CD4-positive, alpha-beta T cell treated with Interleukin-6 for 4 hours (primary cell): ENCODE results near the gene TBCK.
"Not testable (repeated sequence)": the region's sequence is repeated elsewhere in the genome, so short reads cannot be mapped to it uniquely, and the experiment has no call there.

Experiments used
- DNase-seq: peaks from one replicate; pipeline ENCODE4 v3.0.0-alpha.2; 2020; ENCODE audit warnings: mixed read lengths

TBCK gene

GRCh38 chr4:106208481-106209460, 107.2 kb downstream of the TBCK start:
- no peak for DNase-seq

GRCh38 chr4:106201373-106201772, 114.6 kb downstream of the TBCK start:
- no peak for DNase-seq

- DNase-seq, result no peak
These were observed 120.5 kb downstream of the TBCK start for GRCh38 chr4:106195435-106195950.

GRCh38 chr4:106194801-106195200, 121.2 kb downstream of the TBCK start:
- DNase-seq, result no peak

DNA sequence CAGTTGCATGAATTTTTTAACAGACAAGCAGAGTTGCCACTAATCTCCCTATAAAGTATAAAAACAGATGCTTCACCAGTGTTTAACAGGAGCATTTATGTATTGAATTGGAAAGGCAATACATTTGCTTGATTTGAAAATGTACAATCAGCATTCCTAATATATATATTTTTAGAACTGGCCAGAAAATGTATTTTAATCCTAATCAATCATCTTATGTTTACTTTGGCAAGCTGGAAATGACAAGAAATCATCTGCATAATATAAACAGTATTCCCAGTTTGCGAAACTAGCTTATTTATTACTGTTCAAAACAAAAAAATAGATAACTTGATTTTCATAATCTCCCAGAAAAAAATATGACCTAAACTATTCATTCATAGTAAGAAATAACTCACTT, 123.9 kb downstream of the TBCK start:
- no peak for DNase-seq

- DNase-seq, result no peak
These were observed 129.8 kb downstream of the TBCK start for GRCh38 chr4:106186201-106186600.

DNA sequence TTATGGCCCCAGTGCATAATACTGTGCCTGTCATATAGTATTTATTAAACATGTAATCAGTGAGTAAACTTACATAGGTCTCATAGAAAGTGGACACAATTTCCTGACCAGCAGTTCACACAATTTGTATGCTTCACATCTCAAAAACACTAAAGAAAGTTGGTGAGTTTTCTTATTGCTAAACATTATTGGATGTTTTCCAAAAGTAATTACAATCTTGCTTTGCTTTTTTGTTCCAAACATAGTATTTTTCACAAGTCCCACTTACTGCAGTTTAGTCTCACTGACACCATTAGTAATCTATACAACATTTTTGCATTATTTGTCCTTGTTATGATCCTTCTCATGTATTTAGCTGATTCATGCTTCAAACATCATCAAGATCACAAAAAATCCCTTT, 132.5 kb downstream of the TBCK start:
- DNase-seq, result no peak

GRCh38 chr4:106172861-106173260, 143.1 kb downstream of the TBCK start:
- no peak for DNase-seq

GRCh38 chr4:106165351-106166010, 150.5 kb downstream of the TBCK start:
- no peak for DNase-seq

- no peak for DNase-seq
These were observed 153.7 kb downstream of the TBCK start for GRCh38 chr4:106162278-106162677.

DNA sequence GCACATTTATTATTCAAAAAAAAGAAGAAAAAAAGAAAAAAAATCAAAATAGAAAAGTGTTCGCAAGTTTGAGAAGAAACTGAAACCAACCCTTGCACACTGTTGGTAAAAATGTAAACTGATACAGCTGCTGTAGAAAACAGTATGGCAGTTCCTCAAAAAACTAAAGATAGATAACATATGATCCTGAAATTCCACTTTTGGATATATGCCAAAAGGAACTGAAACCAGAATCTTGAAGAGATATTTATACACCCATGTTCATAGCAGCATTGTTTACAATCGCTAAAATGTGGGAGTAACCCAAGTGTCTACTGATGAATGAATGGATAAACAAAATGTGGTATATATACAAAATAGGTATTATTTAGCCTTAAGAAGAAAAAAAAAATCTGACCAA, 155.4 kb downstream of the TBCK start:
- DNase-seq, result no peak

GRCh38 chr4:106149911-106150310, 166.1 kb downstream of the TBCK start:
- DNase-seq, result no peak

DNA sequence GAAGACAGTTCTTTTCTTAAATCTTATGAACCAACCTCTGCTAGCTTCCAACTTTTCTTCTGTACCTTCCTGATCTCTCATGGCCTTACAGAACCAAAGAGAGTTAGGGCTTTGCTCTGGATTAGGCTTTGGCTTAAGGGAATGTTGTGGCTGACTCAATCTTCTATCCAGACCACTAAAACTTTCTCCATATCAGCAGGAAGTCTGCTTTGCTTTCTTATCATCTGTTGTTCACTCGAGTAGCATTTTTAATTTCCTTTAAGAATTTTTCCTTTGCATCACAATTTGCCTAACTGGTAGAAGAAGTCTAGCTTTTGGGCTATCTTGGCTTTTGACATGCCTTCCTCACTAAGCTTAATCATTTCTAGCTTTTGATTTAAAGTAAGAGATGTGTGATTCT, 167.0 kb downstream of the TBCK start:
- no peak for DNase-seq

- no peak for DNase-seq
These were observed 173.3 kb downstream of the TBCK start for GRCh38 chr4:106142616-106143127.

GRCh38 chr4:106140601-106141000, 175.4 kb downstream of the TBCK start:
- DNase-seq, result no peak

GRCh38 chr4:106136777-106137331, 179.2 kb downstream of the TBCK start:
- no peak for DNase-seq

- no peak for DNase-seq
These were observed 184.0 kb downstream of the TBCK start for GRCh38 chr4:106132045-106132444.

GRCh38 chr4:106126062-106126461, 189.9 kb downstream of the TBCK start:
- no peak for DNase-seq

GRCh38 chr4:106119949-106120555, 196.0 kb downstream of the TBCK start:
- not testable (repeated sequence) for DNase-seq

DNA sequence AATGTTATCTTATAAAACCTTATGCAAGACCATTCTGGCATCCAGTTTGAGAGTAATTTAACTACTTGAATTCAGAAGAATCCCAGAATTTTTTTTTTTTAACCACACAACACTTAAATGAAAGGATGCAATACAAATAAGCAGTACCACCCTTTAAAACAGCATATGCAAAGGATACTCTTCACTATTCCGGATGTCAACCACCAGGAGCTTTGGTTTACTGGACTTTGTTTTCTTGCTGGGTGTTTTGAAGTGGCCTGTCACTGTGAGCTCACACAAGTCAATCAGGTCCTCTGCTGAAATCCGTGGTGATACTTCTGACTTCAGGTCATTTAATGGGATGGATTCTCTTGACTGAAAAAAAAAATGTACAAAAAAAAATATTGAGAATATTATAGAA, 200.0 kb downstream of the TBCK start:
- no peak for DNase-seq

GRCh38 chr4:106114270-106114669, 201.7 kb downstream of the TBCK start:
- DNase-seq, result no peak

GRCh38 chr4:106111778-106112469, 204.1 kb downstream of the TBCK start:
- DNase-seq, result not testable (repeated sequence)
